HG02870 (cell line): ENCODE data around the gene SH3PXD2B.
"Not testable (repeated sequence)": the region's sequence is repeated elsewhere in the genome, so short reads cannot be mapped to it uniquely, and the experiment has no call there.

ENCODE experiments used
- ATAC-seq: cut with Tn5 transposase; IDR thresholded peaks from one replicate; pipeline ENCODE4 v1.9.1; 2021; ENCODE audit warnings: mild to moderate bottlenecking, moderate library complexity; ENCODE audit not compliant: unreplicated experiment

The SH3PXD2B gene

GRCh38 chr5:172486451-172486850 lies 32.1 kb upstream of the SH3PXD2B start:
- no peak for ATAC-seq

- no peak for ATAC-seq
Measured at GRCh38 chr5:172485511-172486202, 31.3 kb upstream of the SH3PXD2B start.

- ATAC-seq: no peak
Measured at GRCh38 chr5:172484664-172485063, 30.3 kb upstream of the SH3PXD2B start.

- ATAC-seq: no peak
Measured at GRCh38 chr5:172482156-172483020, 28.1 kb upstream of the SH3PXD2B start.

GRCh38 chr5:172481011-172481800 lies 26.9 kb upstream of the SH3PXD2B start:
- no peak for ATAC-seq

- ATAC-seq: no peak
Measured at GRCh38 chr5:172479784-172480115, 25.4 kb upstream of the SH3PXD2B start.

- peak; percentile 65 for ATAC-seq
Measured at GRCh38 chr5:172479034-172479783, 24.9 kb upstream of the SH3PXD2B start.

- ATAC-seq: not testable (repeated sequence)
Measured at GRCh38 chr5:172478695-172479033, 24.3 kb upstream of the SH3PXD2B start.

- no peak for ATAC-seq
Measured at GRCh38 chr5:172478256-172478655, 23.9 kb upstream of the SH3PXD2B start.

- ATAC-seq: no peak
Measured at GRCh38 chr5:172477466-172477865, 23.1 kb upstream of the SH3PXD2B start.

GRCh38 chr5:172474293-172474692 lies 20.0 kb upstream of the SH3PXD2B start:
- no peak for ATAC-seq

GRCh38 chr5:172473427-172473826 lies 19.1 kb upstream of the SH3PXD2B start:
- ATAC-seq: no peak

GRCh38 chr5:172469697-172470096 lies 15.4 kb upstream of the SH3PXD2B start:
- ATAC-seq: no peak

- ATAC-seq: no peak
Measured at GRCh38 chr5:172466062-172466461, 11.7 kb upstream of the SH3PXD2B start.

GRCh38 chr5:172463031-172463430 lies 8.7 kb upstream of the SH3PXD2B start:
- no peak for ATAC-seq

GRCh38 chr5:172459783-172460165 lies 5.4 kb upstream of the SH3PXD2B start:
- no peak for ATAC-seq

GRCh38 chr5:172458976-172459782 lies 4.9 kb upstream of the SH3PXD2B start:
- no peak for ATAC-seq

- no peak for ATAC-seq
Measured at GRCh38 chr5:172456076-172456722, 1.9 kb upstream of the SH3PXD2B start.

GRCh38 chr5:172455511-172456061 lies 1.3 kb upstream of the SH3PXD2B start:
- no peak for ATAC-seq

- no peak for ATAC-seq
Measured at GRCh38 chr5:172455087-172455381, 709 bp upstream of the SH3PXD2B start.
